DND-41 (cell line): Measurements from ENCODE around the gene SYNE3.

Experiments
- CTCF ChIP-seq: IDR thresholded peaks from 2 replicates; pipeline ENCODE4 v1.5.1; 2012; ENCODE audit warnings: borderline replicate concordance, low read length, moderate library complexity, mild to moderate bottlenecking; ENCODE audit not compliant: poor library complexity, severe bottlenecking; ENCODE audit errors: extremely low read depth
- EZH2 ChIP-seq: IDR thresholded peaks from 3 replicates; pipeline ENCODE4 v1.6.1; 2012; ENCODE audit warnings: borderline replicate concordance, low read depth, mild to moderate bottlenecking, moderate library complexity, low read length, inconsistent platforms; ENCODE audit not compliant: severe bottlenecking

GRCh38 chr14:95496690-95497259 lies 19.7 kb downstream of the SYNE3 start:
- no peak for TF ChIP-seq CTCF
- no peak for TF ChIP-seq EZH2
